ENCODE measurements around the gene ALDH1A2.

ALDH1A2 gene

GRCh38 chr15:58103482-58103881 is 38.0 kb upstream of the ALDH1A2 start:
- no peak overlapping the region for H3K27ac ChIP-seq (ENCODE audit: extremely low read depth, low read depth, low read length)
- ChIA-PET POLR2A (no interaction called here), CTCF (no interaction called here)
- TF ChIP-seq SETDB1 (IDR thresholded peaks at IDR 0.05; ENCODE audit: insufficient read length, low read length) (peak; percentile 47), ZNF555 (tag by site-specific recombination; conservative IDR thresholded peaks at IDR 0.05) (no peak)
- no peaks in the 10 kb centered on the region for H3K9me3 ChIP-seq (ENCODE audit: control insufficient read depth, insufficient read depth, low read depth, low read length)
- no peaks in the 10 kb centered on the region for H3K4me1 ChIP-seq (ENCODE audit: control insufficient read depth, insufficient read depth, low read length)
- H3K36me3 ChIP-seq (ENCODE audit: control insufficient read depth in 2 of 2, insufficient read depth in 1 of 2, low read length in 2 of 2): no peaks in the 10 kb centered on the region
- no peak overlapping the region for H3K4me3 ChIP-seq (ENCODE audit: low read depth, low read length)

- ChIA-PET POLR2A (no interaction called here), CTCF (no interaction called here)
- Histone ChIP-seq H3K27ac (ENCODE audit: extremely low read depth, low read depth, low read length) (no peak overlapping the region), H3K9me3 (ENCODE audit: control insufficient read depth, insufficient read depth, low read depth, low read length) (no peaks in the 10 kb centered on the region), H3K4me3 (ENCODE audit: low read depth, low read length) (no peak overlapping the region), H3K4me1 (ENCODE audit: control insufficient read depth, insufficient read depth, low read length) (no peaks in the 10 kb centered on the region), H3K36me3 (ENCODE audit: control insufficient read depth in 2 of 2, insufficient read depth in 1 of 2, low read length in 2 of 2) (no peaks in the 10 kb centered on the region)
- TF ChIP-seq SP2 (tag by site-specific recombination; IDR thresholded peaks at IDR 0.05): no peak
- TF ChIP-seq PRDM4 (tag by site-specific recombination; IDR thresholded peaks at IDR 0.05): no peak
- TF ChIP-seq OVOL3 (tag by site-specific recombination; IDR thresholded peaks at IDR 0.05): no peak
- no peak for TF ChIP-seq ZNF558 (tag by site-specific recombination; IDR thresholded peaks at IDR 0.05)
- no peak for TF ChIP-seq ZNF211 (tag by site-specific recombination; IDR thresholded peaks at IDR 0.05; ENCODE audit: low read depth)
- no peak for TF ChIP-seq BCL11B (tag by site-specific recombination; IDR thresholded peaks at IDR 0.05; ENCODE audit: low read depth)
- no peak for TF ChIP-seq ZNF629 (tag by site-specific recombination; IDR thresholded peaks at IDR 0.05)
- TF ChIP-seq ZNF596 (tag by site-specific recombination; IDR thresholded peaks at IDR 0.05): no peak
- TF ChIP-seq SCRT1 (tag by site-specific recombination; IDR thresholded peaks at IDR 0.05; ENCODE audit: borderline replicate concordance): no peak
- TF ChIP-seq ZNF292 (tag by site-specific recombination; IDR thresholded peaks at IDR 0.05; ENCODE audit: borderline replicate concordance, low read depth): no peak
- no peak for TF ChIP-seq ZNF112 (tag by site-specific recombination; IDR thresholded peaks at IDR 0.05)
- no peak for TF ChIP-seq ZNF654 (tag by site-specific recombination; IDR thresholded peaks at IDR 0.05; ENCODE audit: low read depth)
- TF ChIP-seq EGR2 (tag by site-specific recombination; IDR thresholded peaks at IDR 0.05; ENCODE audit: low read depth): no peak
- no peak for TF ChIP-seq ZNF560 (tag by site-specific recombination; IDR thresholded peaks at IDR 0.05; ENCODE audit: borderline replicate concordance)
- no peak for TF ChIP-seq KLF10 (tag by site-specific recombination; IDR thresholded peaks at IDR 0.05)
- TF ChIP-seq ZNF394 (tag by site-specific recombination; IDR thresholded peaks at IDR 0.05; ENCODE audit: borderline replicate concordance): no peak
- TF ChIP-seq ELK4 (IDR thresholded peaks at IDR 0.05; ENCODE audit: borderline replicate concordance, low read depth, low read length): no peak
- TF ChIP-seq ZNF398 (tag by site-specific recombination; IDR thresholded peaks at IDR 0.05): no peak
- no peak for TF ChIP-seq ZNF2 (tag by site-specific recombination; IDR thresholded peaks at IDR 0.05)
These were observed 31.1 kb upstream of the ALDH1A2 start for GRCh38 chr15:58096529-58097084.
